Hepatocyte (in vitro differentiated cells): ENCODE results near the gene CNEP1R1. TPM values are rescaled to one million over a fixed set of nuclear protein-coding genes. Genes with fewer than 3 reads are reported as not detected.
A peak's percentile ranks its signal among the peaks of the same experiment; 100 is the strongest.

Experiments used
- DNase-seq: peaks from one replicate; pipeline ENCODE4 v3.0.0-alpha.2; 2016; ENCODE audit warnings: low spot score
- H2AFZ ChIP-seq: fragments of 200-600 bp; sonication (generic); 2 replicates; pipeline ENCODE4 v1.6.0; 2016; ENCODE audit warnings: antibody characterized with exemption, mild to moderate bottlenecking
- H3K27ac ChIP-seq: fragments of 200-600 bp; sonication (generic); 2 replicates; pipeline ENCODE4 v1.5.1; 2016; ENCODE audit warnings: mild to moderate bottlenecking
- H3K27me3 ChIP-seq: fragments of 200-600 bp; sonication (generic); 2 replicates; pipeline ENCODE4 v1.6.1; 2016
- H3K36me3 ChIP-seq: fragments of 200-600 bp; sonication (generic); replicated peaks from 2 replicates; pipeline ENCODE4 v1.5.1; 2016; ENCODE audit warnings: low read depth; ENCODE audit not compliant: insufficient read depth
- H3K4me1 ChIP-seq: fragments of 200-600 bp; sonication (generic); 2 replicates; pipeline ENCODE4 v1.5.1; 2016; ENCODE audit warnings: mild to moderate bottlenecking, moderate library complexity; ENCODE audit not compliant: insufficient read depth
- H3K4me2 ChIP-seq: fragments of 200-600 bp; sonication (generic); 2 replicates; pipeline ENCODE4 v1.6.0; 2016
- H3K4me3 ChIP-seq: fragments of 200-600 bp; sonication (generic); 2 replicates; pipeline ENCODE4 v1.5.1; 2016; ENCODE audit warnings: mild to moderate bottlenecking
- H3K79me2 ChIP-seq: fragments of 200-600 bp; sonication (generic); 2 replicates; pipeline ENCODE4 v1.6.0; 2017; ENCODE audit warnings: mild to moderate bottlenecking
- H3K9me2 ChIP-seq: fragments of 200-600 bp; sonication (generic); replicated peaks from 2 replicates; pipeline ENCODE4 v1.6.0; 2017; ENCODE audit warnings: mild to moderate bottlenecking; ENCODE audit not compliant: insufficient read depth
- H3K9me3 ChIP-seq: fragments of 200-600 bp; sonication (generic); 2 replicates; pipeline ENCODE4 v1.5.1; 2016; ENCODE audit warnings: low read depth, mild to moderate bottlenecking
- H4K20me1 ChIP-seq: fragments of 200-600 bp; sonication (generic); 2 replicates; pipeline ENCODE4 v1.6.0; 2016; ENCODE audit warnings: mild to moderate bottlenecking; ENCODE audit not compliant: insufficient read depth, poor library complexity, severe bottlenecking
- CTCF ChIP-seq: fragments of 200-600 bp; sonication (generic); IDR thresholded peaks from 2 replicates; pipeline ENCODE4 v1.5.1; 2016; ENCODE audit warnings: antibody characterized with exemption, mild to moderate bottlenecking; ENCODE audit not compliant: poor library complexity
- EZH2 ChIP-seq: fragments of 200-600 bp; sonication (generic); IDR thresholded peaks from 2 replicates; pipeline ENCODE4 v1.6.1; 2016; ENCODE audit warnings: antibody characterized with exemption, mild to moderate bottlenecking, borderline replicate concordance
- EZH2phosphoT487 ChIP-seq: fragments of 200-600 bp; sonication (generic); IDR thresholded peaks from one replicate; pipeline ENCODE4 v1.6.1; 2018; ENCODE audit warnings: antibody characterized with exemption, mild to moderate bottlenecking, low read depth, moderate library complexity; ENCODE audit not compliant: unreplicated experiment, severe bottlenecking
- WGBS: methylation state at CpG from one replicate; pipeline ENCODE4 v1.1.6; 2016; ENCODE audit warnings: low lambda C conversion rate; ENCODE audit errors: missing lambda C conversion rate; 5-methylcytosine and 5-hydroxymethylcytosine counted together
- polyA plus RNA-seq: library from polyadenylated mRNA; unstranded; fragments of >200 nt; fragmentation: Nextera tagmentation; extraction: Ambion mirVana; gene quantifications from 2 replicates; pipeline ENCODE4 v1.2.1, GENCODE V29; 2016
- total RNA-seq: library from RNA; depleted of rRNA; stranded (reverse); fragments of >200 nt; gene quantifications from 2 replicates; pipeline ENCODE4 v1.2.3, GENCODE V29; 2014

Gene CNEP1R1
- total and polyA plus RNA-seq, 2 experiments from 2014 or later, result 23.9 to 25.8 TPM

- Histone ChIP-seq H3K36me3 (no peaks in the 10 kb centered on the region), H3K4me3 (no peak overlapping the region), H3K4me2 (no peak overlapping the region), H3K27ac (peak overlapping the region; percentile 50), H4K20me1 (no peaks in the 10 kb centered on the region), H2AFZ (no peak overlapping the region), H3K79me2 (no peaks in the 10 kb centered on the region), H3K9me3 (no peaks in the 10 kb centered on the region), H3K9me2 (no peaks in the 10 kb centered on the region), H3K27me3 (no peaks in the 10 kb centered on the region), H3K4me1 (no peaks in the 10 kb centered on the region)
- 36% methylated on average over 3 of the region's 3 CpGs for WGBS
- peak; percentile 16 for DNase-seq
- TF ChIP-seq EZH2phosphoT487 (no peak), CTCF (no peak), EZH2 (no peak)
These were observed 44.9 kb upstream of the CNEP1R1 start for GRCh38 chr16:49980166-49980565.

GRCh38 chr16:49986351-49987124 is 38.5 kb upstream of the CNEP1R1 start:
- no peaks in the 10 kb centered on the region for H3K79me2 ChIP-seq
- H3K4me3 ChIP-seq, result no peak overlapping the region
- no peak overlapping the region for H2AFZ ChIP-seq
- no peaks in the 10 kb centered on the region for H4K20me1 ChIP-seq
- no peaks in the 10 kb centered on the region for H3K27me3 ChIP-seq
- DNase-seq, result no peak
- H3K9me3 ChIP-seq, result no peaks in the 10 kb centered on the region
- H3K27ac ChIP-seq, result no peak overlapping the region
- H3K36me3 ChIP-seq, result no peaks in the 10 kb centered on the region
- no peaks in the 10 kb centered on the region for H3K9me2 ChIP-seq
- no peak overlapping the region for H3K4me2 ChIP-seq
- 92% methylated on average over 17 of the region's 17 CpGs for WGBS
- H3K4me1 ChIP-seq, result no peaks in the 10 kb centered on the region
- TF ChIP-seq EZH2 (no peak), EZH2phosphoT487 (no peak), CTCF (no peak)

GRCh38 chr16:49987381-49987780 is 37.6 kb upstream of the CNEP1R1 start:
- Histone ChIP-seq H4K20me1 (no peaks in the 10 kb centered on the region), H3K4me1 (no peaks in the 10 kb centered on the region), H3K9me3 (no peaks in the 10 kb centered on the region), H3K4me3 (no peak overlapping the region), H3K36me3 (no peaks in the 10 kb centered on the region), H3K9me2 (no peaks in the 10 kb centered on the region), H3K4me2 (no peak overlapping the region), H3K27ac (no peak overlapping the region), H3K27me3 (no peaks in the 10 kb centered on the region), H3K79me2 (no peaks in the 10 kb centered on the region), H2AFZ (no peak overlapping the region)
- no peak for DNase-seq
- TF ChIP-seq CTCF, result no peak
- TF ChIP-seq EZH2phosphoT487, result no peak
- no peak for TF ChIP-seq EZH2
- WGBS, result 83% methylated on average over 5 of the region's 5 CpGs
